WI38 (cell line): ENCODE measurements around the gene TLR1.

Experiments
- H3K4me3 ChIP-seq: 2 replicates; pipeline ENCODE4 v1.5.1; 2011; ENCODE audit warnings: low read depth, mild to moderate bottlenecking, control low read depth, low read length
- CTCF ChIP-seq: IDR thresholded peaks from 2 replicates; pipeline ENCODE4 v1.5.1; 2012; ENCODE audit warnings: low read depth, mild to moderate bottlenecking, control low read depth, low read length

TLR1 gene

GRCh38 chr4:38805530-38806145 is 1.0 kb upstream of the TLR1 start:
- TF ChIP-seq CTCF, result no peak
- H3K4me3 ChIP-seq, result no peak overlapping the region

- H3K4me3 ChIP-seq, result no peak overlapping the region
- TF ChIP-seq CTCF, result no peak
Observed at GRCh38 chr4:38803833-38804653, 548 bp downstream of the TLR1 start.

DNA sequence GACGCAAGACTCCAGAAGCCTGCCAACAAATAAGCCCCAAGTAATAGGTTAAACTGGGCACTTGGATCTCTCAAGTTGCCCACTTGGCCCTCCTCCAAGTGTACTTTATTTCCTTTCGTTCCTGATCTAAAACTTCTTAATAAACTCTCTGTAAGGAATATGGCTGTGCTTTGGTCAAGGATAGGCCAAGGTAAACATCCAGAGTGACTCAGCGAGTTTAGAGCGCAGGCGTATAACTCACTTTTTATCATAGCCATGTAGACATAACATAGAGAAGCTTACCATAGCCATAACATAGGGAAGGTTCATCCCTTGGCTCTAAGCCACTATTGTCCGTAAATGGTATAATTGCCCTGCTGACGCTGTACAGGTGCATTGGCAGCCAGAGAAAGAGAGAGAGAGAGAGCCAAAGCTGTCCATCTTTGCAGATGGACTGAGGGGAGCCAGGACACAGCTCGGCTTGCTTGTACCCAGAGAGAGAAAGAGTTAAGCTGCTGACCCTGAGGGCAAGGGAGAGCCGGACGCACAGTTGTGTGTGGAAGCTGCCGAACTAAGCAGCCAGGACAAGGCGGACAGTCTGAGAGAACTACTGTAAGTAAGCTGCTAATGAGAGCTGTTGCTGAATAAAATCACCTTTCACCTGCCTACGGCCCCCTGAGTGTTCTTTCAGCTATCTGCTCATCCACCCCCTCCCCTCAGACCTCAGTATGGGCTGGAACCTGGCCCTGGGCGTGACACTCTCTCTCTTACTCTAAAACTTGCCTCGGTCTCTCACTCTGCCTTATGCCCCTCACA is 1.8 kb downstream of the TLR1 start:
- no peak for TF ChIP-seq CTCF
- no peak overlapping the region for H3K4me3 ChIP-seq

DNA sequence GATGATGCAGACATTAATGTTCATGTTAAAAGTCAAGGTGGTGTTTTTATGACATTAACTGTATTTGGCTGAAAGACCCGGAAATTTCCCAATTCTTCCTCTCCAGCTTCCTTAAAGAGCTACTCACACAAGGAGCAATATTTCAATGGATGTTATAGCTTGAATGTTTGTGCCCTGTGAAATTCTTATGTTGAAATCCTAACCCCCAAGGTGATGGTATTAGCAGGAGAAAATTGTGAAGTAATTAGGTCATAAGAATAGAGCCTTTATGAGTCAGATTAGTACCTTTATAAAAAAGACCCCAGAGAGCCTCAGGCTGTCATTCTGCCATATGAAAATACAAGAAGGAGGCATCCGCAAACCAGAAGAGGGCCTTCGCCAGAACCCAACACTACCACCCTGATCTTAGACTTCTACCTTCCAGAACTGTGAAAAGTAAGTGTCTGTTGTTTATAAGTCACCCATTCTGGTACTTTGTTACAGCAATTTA is 3.6 kb downstream of the TLR1 start:
- H3K4me3 ChIP-seq, result no peak overlapping the region
- no peak for TF ChIP-seq CTCF

GRCh38 chr4:38800366-38800765 is 4.2 kb downstream of the TLR1 start:
- TF ChIP-seq CTCF, result no peak
- no peak overlapping the region for H3K4me3 ChIP-seq

DNA sequence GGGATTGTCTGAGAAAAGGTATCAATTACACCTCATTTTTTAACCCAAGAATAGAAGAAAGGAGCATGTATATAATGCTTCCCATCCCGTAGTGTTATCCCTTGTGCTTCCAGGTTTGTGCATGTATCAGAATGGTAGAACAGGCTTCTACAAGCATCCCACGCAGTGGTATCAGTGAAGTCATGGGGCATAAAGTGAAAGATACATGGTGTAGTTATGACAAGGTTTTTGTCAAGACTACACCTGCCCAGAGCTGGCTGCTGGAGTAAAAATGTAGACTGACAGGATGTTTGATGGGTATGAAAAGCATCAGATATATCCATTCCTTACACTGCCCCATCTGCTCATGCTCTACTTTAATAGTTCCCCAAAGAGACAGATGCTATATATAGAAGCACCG is 9.5 kb downstream of the TLR1 start:
- no peak for TF ChIP-seq CTCF
- no peak overlapping the region for H3K4me3 ChIP-seq
